GM12891 (cell line): ENCODE data around the gene SCML1.

ENCODE experiments used
- POLR2A ChIP-seq: IDR thresholded peaks from 2 replicates; pipeline ENCODE4 v1.6.1; 2011; ENCODE audit warnings: low read depth, low read length, control low read depth
- POLR2AphosphoS5 ChIP-seq: IDR thresholded peaks from 2 replicates; pipeline ENCODE4 v1.6.1; 2011; ENCODE audit warnings: low read depth, low read length, control low read depth
- SPI1 ChIP-seq: IDR thresholded peaks from 2 replicates; pipeline ENCODE4 v1.6.1; 2011; ENCODE audit warnings: low read depth, low read length, control low read depth
- TAF1 ChIP-seq: IDR thresholded peaks from 2 replicates; pipeline ENCODE4 v1.6.1; 2011; ENCODE audit warnings: low read depth, low read length, control low read depth

- TF ChIP-seq POLR2AphosphoS5 = no peak
- no peak for TF ChIP-seq POLR2A
- TF ChIP-seq SPI1 = no peak
- no peak for TF ChIP-seq TAF1
Observed at GRCh38 chrX:17747692-17748091, 10.4 kb downstream of the SCML1 start.
